Upper lobe of left lung (tissue), 6 donors: ENCODE data around the gene ZSWIM1. TPM values are rescaled to one million over a fixed set of nuclear protein-coding genes. Genes with fewer than 3 reads are reported as not detected.

ENCODE experiments used
- ATAC-seq, 2 donors: fragments of 200-7000 bp; cut with Tn5 transposase; one replicate each; pipeline ENCODE4 v1.9.1; 2022; ENCODE audit warnings: mild to moderate bottlenecking in 2 of 2, moderate library complexity in 2 of 2; ENCODE audit not compliant: low FRiP score in 2 of 2
- DNase-seq, 2 donors: peaks; one replicate each; pipeline ENCODE4 v3.0.0-alpha.2; 2019 to 2020
- H3K27ac ChIP-seq, 4 donors: fragments of 200-600 bp; sonication (generic); one replicate each; pipeline ENCODE4 v1.5.1; 2016 to 2019
- H3K27me3 ChIP-seq, 4 donors: fragments of 200-600 bp; sonication (generic); one replicate each; pipeline ENCODE4 v1.5.1; 2017 to 2019
- H3K36me3 ChIP-seq, 4 donors: fragments of 200-600 bp; sonication (generic); one replicate each; pipeline ENCODE4 v1.5.1; 2016 to 2019
- H3K4me1 ChIP-seq, 4 donors: fragments of 200-600 bp; sonication (generic); one replicate each; pipeline ENCODE4 v1.5.1; 2018 to 2019
- H3K4me3 ChIP-seq, 4 donors: fragments of 200-600 bp; sonication (generic); one replicate each; pipeline ENCODE4 v1.5.1; 2017 to 2019; ENCODE audit warnings: mild to moderate bottlenecking in 2 of 4, moderate library complexity in 1 of 4
- H3K9me3 ChIP-seq, 4 donors: fragments of 200-600 bp; sonication (generic); one replicate each; pipeline ENCODE4 v1.5.1; 2018 to 2019
- CTCF ChIP-seq, 6 experiments: fragments of 450-650 bp in 4 of 6; fragments of 200-600 bp in 2 of 6; sonication (generic) in 2 of 6; IDR thresholded peaks; one replicate each; pipeline ENCODE4 v1.5.1; 2016 to 2019; ENCODE audit warnings: antibody characterized with exemption in 6 of 6
- EP300 ChIP-seq, 4 donors: sonication (generic); formaldehyde crosslinking; IDR thresholded peaks; one replicate each; pipeline ENCODE4 v1.5.1; 2017; ENCODE audit warnings: antibody characterized with exemption in 4 of 4, control low read depth in 2 of 4
- POLR2A ChIP-seq, 4 donors: fragments of 450-650 bp; IDR thresholded peaks; one replicate each; pipeline ENCODE4 v1.5.1; 2016 to 2017; ENCODE audit warnings: antibody characterized with exemption in 4 of 4, mild to moderate bottlenecking in 2 of 4
- POLR2AphosphoS5 ChIP-seq, 2 donors: sonication (generic); formaldehyde crosslinking; IDR thresholded peaks; one replicate each; pipeline ENCODE4 v1.5.1; 2017; ENCODE audit warnings: antibody characterized with exemption in 2 of 2
- WGBS, 2 donors: methylation state at CpG; one replicate each; pipeline ENCODE4 v1.1.5; 2017 to 2018; 5-methylcytosine and 5-hydroxymethylcytosine counted together
- total RNA-seq, 6 donors: library from RNA; depleted of rRNA in 4 of 6; stranded (reverse); fragments of >200 nt in 4 of 6; gene quantifications; one replicate each; pipeline versions ENCODE4 v1.1.0 to v1.2.1, GENCODE V29; 2016 to 2021
- donor health status: DM: no; HTN: no; CAD: no; lungs with moderate emphysema.
- donor health status: DM: no; HTN: yes; CAD: no; lungs with severe emphysema.

Gene ZSWIM1
- total RNA-seq, 6 donors from 2014 or later: 4.2 to 9.7 (median 8.6) TPM

- peak overlapping the region; percentile 86 to 93 (median 91) for H3K27ac ChIP-seq
Observed at GRCh38 chr20:45834797-45835161, 46.2 kb upstream of the ZSWIM1 start.

GRCh38 chr20:45835329-45835765, 45.7 kb upstream of the ZSWIM1 start:
- no peak for ATAC-seq
- Histone ChIP-seq H3K27me3 (no peaks in the 10 kb centered on the region), H3K9me3 (no peaks in the 10 kb centered on the region), H3K27ac (peak overlapping the region in 3 of 4 donors; percentile 89 to 93 (median 93)), H3K4me1 (peaks cover 32 to 40% (median 34%) of the 10 kb centered on the region in 4 donors), H3K36me3 (peaks cover 0 to 11% (median 3%) of the 10 kb centered on the region in 4 donors), H3K4me3 (peak overlapping the region in 2 of 4 donors; percentile 75 to 91)
- TF ChIP-seq POLR2A (IDR thresholded peaks at IDR 0.05) (no peak), POLR2AphosphoS5 (IDR thresholded peaks at IDR 0.05) (no peak), CTCF (IDR thresholded peaks at IDR 0.05) (peak in 2 of 6 experiments; percentile 6 to 17), EP300 (IDR thresholded peaks at IDR 0.05) (no peak)
- no peak for DNase-seq
- WGBS, 2 donors: 54 to 67% methylated on average over 3 of the region's 3 CpGs

More at GRCh38 chr20:45834797-45835161, 46.2 kb upstream of the ZSWIM1 start:
- no peak for ATAC-seq
- TF ChIP-seq POLR2A (IDR thresholded peaks at IDR 0.05) (no peak), EP300 (IDR thresholded peaks at IDR 0.05) (no peak), CTCF (IDR thresholded peaks at IDR 0.05) (peak in 1 of 6 experiments; percentile 6), POLR2AphosphoS5 (IDR thresholded peaks at IDR 0.05) (no peak)
- Histone ChIP-seq H3K9me3 (no peaks in the 10 kb centered on the region), H3K27me3 (no peaks in the 10 kb centered on the region), H3K36me3 (peaks cover 0 to 6% (median 2%) of the 10 kb centered on the region in 4 donors), H3K4me3 (peak overlapping the region in 3 of 4 donors; percentile 62 to 91 (median 75)), H3K4me1 (peaks cover 32 to 40% (median 34%) of the 10 kb centered on the region in 4 donors)
- DNase-seq: no peak
- WGBS, 2 donors: 86 to 89% methylated on average over 9 to 14 of the region's 14 CpGs

GRCh38 chr20:45835825-45836224, 45.2 kb upstream of the ZSWIM1 start:
- 83 to 92% methylated on average over 5 of the region's 5 CpGs for WGBS, 2 donors
- TF ChIP-seq POLR2A (IDR thresholded peaks at IDR 0.05) (no peak), EP300 (IDR thresholded peaks at IDR 0.05) (no peak), POLR2AphosphoS5 (IDR thresholded peaks at IDR 0.05) (no peak), CTCF (IDR thresholded peaks at IDR 0.05) (no peak)

GRCh38 chr20:45836841-45837240, 44.2 kb upstream of the ZSWIM1 start:
- Histone ChIP-seq H3K27me3 (no peaks in the 10 kb centered on the region), H3K9me3 (no peaks in the 10 kb centered on the region), H3K27ac (peak overlapping the region in 1 of 4 donors; percentile 8), H3K4me1 (peaks cover 30 to 40% (median 34%) of the 10 kb centered on the region in 4 donors), H3K36me3 (peaks cover 0 to 26% (median 17%) of the 10 kb centered on the region in 4 donors), H3K4me3 (no peak overlapping the region)
- no peak for ATAC-seq
- 14 to 38% methylated on average over 1 of the region's 1 CpG for WGBS, 2 donors
- DNase-seq: no peak
- TF ChIP-seq POLR2A (IDR thresholded peaks at IDR 0.05): no peak

More at GRCh38 chr20:45835825-45836224, 45.2 kb upstream of the ZSWIM1 start:
- peaks cover 0 to 16% (median 7%) of the 10 kb centered on the region in 4 donors for H3K36me3 ChIP-seq
- H3K4me3 ChIP-seq: peak overlapping the region in 1 of 4 donors; percentile 14
- no peaks in the 10 kb centered on the region for H3K27me3 ChIP-seq
- H3K27ac ChIP-seq: peak overlapping the region in 3 of 4 donors; percentile 89 to 93 (median 93)
- peaks cover 32 to 40% (median 34%) of the 10 kb centered on the region in 4 donors for H3K4me1 ChIP-seq
- H3K9me3 ChIP-seq: no peaks in the 10 kb centered on the region
- DNase-seq (no peak), ATAC-seq (peak in 1 of 2 donors; percentile 79)

- Histone ChIP-seq H3K4me3 (no peak overlapping the region), H3K27me3 (no peaks in the 10 kb centered on the region), H3K27ac (no peak overlapping the region), H3K36me3 (peaks cover 16 to 65% (median 49%) of the 10 kb centered on the region in 4 donors), H3K9me3 (no peaks in the 10 kb centered on the region), H3K4me1 (peaks cover 3 to 9% (median 7%) of the 10 kb centered on the region in 4 donors)
- TF ChIP-seq EP300 (IDR thresholded peaks at IDR 0.05): no peak
- TF ChIP-seq CTCF (IDR thresholded peaks at IDR 0.05): no peak
- no peak for TF ChIP-seq POLR2A (IDR thresholded peaks at IDR 0.05)
- no peak for TF ChIP-seq POLR2AphosphoS5 (IDR thresholded peaks at IDR 0.05)
- peak in 1 of 2 donors; percentile 70 for DNase-seq
- ATAC-seq: peak in 1 of 2 donors; percentile 16
- WGBS, 2 donors: 94 to 97% methylated on average over 15 to 20 of the region's 25 CpGs
Observed at GRCh38 chr20:45840700-45841198, 40.3 kb upstream of the ZSWIM1 start.
